WI38 (cell line): ENCODE data around the gene ME3.

Experiments
- H3K4me3 ChIP-seq: 2 replicates; pipeline ENCODE4 v1.5.1; 2011; ENCODE audit warnings: low read depth, mild to moderate bottlenecking, control low read depth, low read length
- TF ChIP-seq, protein P1 (sequence below): IDR thresholded peaks from 2 replicates; pipeline ENCODE4 v1.5.1; 2012; ENCODE audit warnings: low read depth, mild to moderate bottlenecking, control low read depth, low read length

The ME3 gene

GRCh38 chr11:86511086-86511551, 161.3 kb downstream of the ME3 start:
- TF ChIP-seq, protein P1, sequence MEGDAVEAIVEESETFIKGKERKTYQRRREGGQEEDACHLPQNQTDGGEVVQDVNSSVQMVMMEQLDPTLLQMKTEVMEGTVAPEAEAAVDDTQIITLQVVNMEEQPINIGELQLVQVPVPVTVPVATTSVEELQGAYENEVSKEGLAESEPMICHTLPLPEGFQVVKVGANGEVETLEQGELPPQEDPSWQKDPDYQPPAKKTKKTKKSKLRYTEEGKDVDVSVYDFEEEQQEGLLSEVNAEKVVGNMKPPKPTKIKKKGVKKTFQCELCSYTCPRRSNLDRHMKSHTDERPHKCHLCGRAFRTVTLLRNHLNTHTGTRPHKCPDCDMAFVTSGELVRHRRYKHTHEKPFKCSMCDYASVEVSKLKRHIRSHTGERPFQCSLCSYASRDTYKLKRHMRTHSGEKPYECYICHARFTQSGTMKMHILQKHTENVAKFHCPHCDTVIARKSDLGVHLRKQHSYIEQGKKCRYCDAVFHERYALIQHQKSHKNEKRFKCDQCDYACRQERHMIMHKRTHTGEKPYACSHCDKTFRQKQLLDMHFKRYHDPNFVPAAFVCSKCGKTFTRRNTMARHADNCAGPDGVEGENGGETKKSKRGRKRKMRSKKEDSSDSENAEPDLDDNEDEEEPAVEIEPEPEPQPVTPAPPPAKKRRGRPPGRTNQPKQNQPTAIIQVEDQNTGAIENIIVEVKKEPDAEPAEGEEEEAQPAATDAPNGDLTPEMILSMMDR: no peak
- H3K4me3 ChIP-seq: no peak overlapping the region

DNA sequence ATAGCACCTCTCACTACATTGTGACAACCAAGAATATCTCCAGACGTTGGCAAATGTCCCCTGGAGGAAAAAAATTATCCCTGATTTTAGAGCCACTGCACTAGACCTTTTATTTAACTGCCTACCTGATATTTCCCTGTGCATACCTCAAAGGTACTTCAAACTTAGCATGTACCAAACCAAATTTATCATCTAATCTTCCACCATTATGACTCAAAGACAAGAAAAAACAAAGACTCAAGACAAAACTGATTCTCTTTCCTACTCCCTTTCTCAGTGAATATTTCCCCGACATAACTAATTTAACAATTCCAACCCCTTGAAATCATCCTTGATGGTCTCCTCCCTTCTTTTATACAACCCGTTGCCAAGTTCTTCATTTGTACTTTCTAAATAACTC, 161.7 kb downstream of the ME3 start:
- H3K4me3 ChIP-seq: no peak overlapping the region

GRCh38 chr11:86510097-86510496, 162.3 kb downstream of the ME3 start:
- TF ChIP-seq, protein P1: no peak
- no peak overlapping the region for H3K4me3 ChIP-seq

More for the DNA sequence above, 161.7 kb downstream of the ME3 start:
- TF ChIP-seq, protein P1: no peak

DNA sequence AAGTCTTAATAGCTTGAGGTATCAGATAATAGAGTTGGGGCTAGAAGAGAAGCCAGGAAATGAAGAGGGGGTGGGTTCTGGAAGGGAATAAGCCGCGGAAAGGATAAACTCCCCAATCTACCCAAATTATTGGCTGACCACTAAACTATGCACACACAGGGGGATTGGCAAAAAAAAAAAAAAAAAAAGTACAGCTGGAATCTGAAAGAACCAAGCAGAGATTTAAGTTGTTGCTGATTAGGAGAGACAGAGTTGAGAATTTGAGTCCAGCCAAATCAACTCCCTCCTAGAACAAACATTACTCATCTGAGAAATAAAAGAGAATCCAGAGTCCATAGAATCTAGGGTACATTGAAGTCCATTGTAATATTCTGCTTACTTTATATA, 162.8 kb downstream of the ME3 start:
- no peak overlapping the region for H3K4me3 ChIP-seq
- TF ChIP-seq, protein P1: no peak

- TF ChIP-seq, protein P1: no peak
- H3K4me3 ChIP-seq: no peak overlapping the region
Measured at GRCh38 chr11:86508604-86509587, 163.5 kb downstream of the ME3 start.

DNA sequence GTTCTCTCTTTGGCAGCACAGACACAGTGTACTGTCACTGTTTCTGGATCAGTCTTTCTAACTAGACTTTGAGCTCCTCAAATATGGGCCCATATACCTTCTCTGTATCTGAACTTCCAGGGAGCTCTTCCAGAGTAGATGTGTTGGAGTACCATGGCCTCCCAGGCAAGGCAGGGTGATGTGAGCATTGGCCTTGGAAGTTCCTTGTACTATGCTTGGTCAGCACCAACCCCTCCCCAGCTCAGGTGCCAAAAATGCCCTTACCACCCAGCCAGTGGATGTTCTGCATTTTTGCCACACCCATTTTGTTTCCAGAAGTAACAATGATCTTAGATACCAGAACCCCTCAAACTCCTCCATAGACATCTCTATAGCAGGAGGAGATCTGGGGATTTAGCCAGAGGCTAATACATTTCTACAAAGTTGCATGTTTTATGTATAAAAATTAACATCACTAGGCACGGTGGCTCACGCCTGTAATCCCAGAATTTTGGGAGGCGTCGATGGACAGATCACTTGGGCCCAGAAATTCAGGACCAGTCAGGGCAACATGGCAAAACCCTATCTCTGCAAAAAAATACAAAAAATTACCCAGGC, 165.1 kb downstream of the ME3 start:
- no peak overlapping the region for H3K4me3 ChIP-seq
- TF ChIP-seq, protein P1: no peak

GRCh38 chr11:86506235-86506634, 166.2 kb downstream of the ME3 start:
- TF ChIP-seq, protein P1: no peak
- H3K4me3 ChIP-seq: no peak overlapping the region
